WTC11 (cell line): ENCODE data around the gene CD8B. TPM values are rescaled to one million over a fixed set of nuclear protein-coding genes. Genes with fewer than 3 reads are reported as not detected.
"Not testable (repeated sequence)": the region's sequence is repeated elsewhere in the genome, so short reads cannot be mapped to it uniquely, and the experiment has no call there.

Source experiments
- ATAC-seq: fragments of 200-7000 bp; cut with Tn5 transposase; 2 replicates; pipeline ENCODE4 v1.10.0; 2021; ENCODE audit warnings: mild to moderate bottlenecking, moderate library complexity
- Bru-seq: library from RNA; stranded (reverse); fragments of 400-500 nt; gene quantifications from one replicate; lab custom pipeline; 2021; lab: Mats Ljungman, UMichigan
- CTCF ChIA-PET: fragments of 300-600 bp; sonication (Branson Sonifier 250); formaldehyde crosslinking; loops from one replicate; lab custom pipeline; 2021; ENCODE audit warnings: antibody characterized with exemption; lab: Charles Lee
- POLR2A ChIA-PET: fragments of 350-600 bp; sonication (Branson Sonifier 250); formaldehyde crosslinking; loops from one replicate; lab custom pipeline; 2021; ENCODE audit warnings: antibody characterized with exemption; lab: Charles Lee
- DNase-seq: peaks from one replicate; pipeline ENCODE4 v3.0.0; 2021; ENCODE audit warnings: low spot score
- H3K27ac Mint-ChIP-seq: 2 replicates; pipeline ENCODE4 v1.8.0; 2021; ENCODE audit warnings: mixed read lengths
- H3K27me3 Mint-ChIP-seq: 2 replicates; pipeline ENCODE4 v1.8.0; 2021; ENCODE audit warnings: low read depth, mild to moderate bottlenecking, moderate library complexity, mixed read lengths
- H3K36me3 Mint-ChIP-seq: 2 replicates; pipeline ENCODE4 v1.8.0; 2021; ENCODE audit warnings: mixed read lengths
- H3K4me1 Mint-ChIP-seq: 2 replicates; pipeline ENCODE4 v1.8.0; 2022; ENCODE audit warnings: mixed read lengths
- H3K4me3 Mint-ChIP-seq: 2 replicates; pipeline ENCODE4 v1.8.0; 2021; ENCODE audit warnings: mild to moderate bottlenecking, moderate library complexity, mixed read lengths
- H3K9me3 Mint-ChIP-seq: 2 replicates; pipeline ENCODE4 v1.8.0; 2021; ENCODE audit warnings: mixed read lengths
- long read RNA-seq, 3 experiments: library from RNA in 1 of 3; library from capped mRNA in 1 of 3; library from polyadenylated mRNA in 1 of 3; unstranded in 2 of 3; stranded (forward) in 1 of 3; transcript quantifications; one replicate each; pipeline ENCODE4 v2.0.0, GENCODE V29; 2021
- total RNA-seq: library from RNA; stranded (reverse); gene quantifications from 3 replicates; pipeline ENCODE4 v1.2.3, GENCODE V29; 2021

CD8B gene
- total RNA-seq (0.70 to 0.73 TPM (median 0.71 TPM) in 3 replicates), Bru-seq, nascent RNA (percentile 9 among the genes with signal in this experiment)
- long read RNA-seq, experiment 1, partial matches to known transcripts = 0 of 3 reads
- long read RNA-seq, experiment 1, other reads (novel, unspliced or antisense) = 1 of 3 reads
- long read RNA-seq, experiment 2, partial matches to known transcripts = 1 of 3 reads
- long read RNA-seq, experiment 2, other reads (novel, unspliced or antisense) = 0 of 3 reads
- long read RNA-seq, experiment 3 = 0 reads

GRCh38 chr2:86861628-86862379 lies at the start of gene CD8B:
Gene CD8B, minus strand, starts transcription at chr2:86861886. Its CDS starts 21 bp downstream, at chr2:86861865.
- Mint-ChIP-seq H3K4me3 (peak within 1 kb of the TSS; percentile 62), H3K27me3 (peaks cover 15% of the 10 kb centered on the region)
- H3K4me1 Mint-ChIP-seq, POLR2A ChIA-PET, H3K9me3 Mint-ChIP-seq, H3K36me3 Mint-ChIP-seq, CTCF ChIA-PET, H3K27ac Mint-ChIP-seq: not testable (repeated sequence)
- DNase-seq = peak; percentile 51
- peak; percentile 82 for ATAC-seq

GRCh38 chr2:86905868-86906267 lies 44.2 kb upstream of the CD8B start:
- POLR2A ChIA-PET, H3K27ac Mint-ChIP-seq, DNase-seq, H3K36me3 Mint-ChIP-seq, H3K4me3 Mint-ChIP-seq, H3K27me3 Mint-ChIP-seq, ATAC-seq, H3K4me1 Mint-ChIP-seq, CTCF ChIA-PET, H3K9me3 Mint-ChIP-seq: not testable (repeated sequence)

- DNase-seq (peak; percentile 57), ATAC-seq (peak; percentile 80)
- H3K9me3 Mint-ChIP-seq, POLR2A ChIA-PET, H3K4me1 Mint-ChIP-seq, H3K4me3 Mint-ChIP-seq, H3K36me3 Mint-ChIP-seq, H3K27ac Mint-ChIP-seq, H3K27me3 Mint-ChIP-seq, CTCF ChIA-PET: not testable (repeated sequence)
These were observed 39.0 kb upstream of the CD8B start for GRCh38 chr2:86900687-86901086.

GRCh38 chr2:86886026-86886425 lies 24.3 kb upstream of the CD8B start:
- H3K4me1 Mint-ChIP-seq, POLR2A ChIA-PET, H3K9me3 Mint-ChIP-seq, H3K4me3 Mint-ChIP-seq, H3K27me3 Mint-ChIP-seq, CTCF ChIA-PET, ATAC-seq, H3K36me3 Mint-ChIP-seq, H3K27ac Mint-ChIP-seq, DNase-seq: not testable (repeated sequence)

GRCh38 chr2:86882865-86883264 lies 21.2 kb upstream of the CD8B start:
- H3K4me3 Mint-ChIP-seq, H3K4me1 Mint-ChIP-seq, H3K27me3 Mint-ChIP-seq, ATAC-seq, POLR2A ChIA-PET, H3K36me3 Mint-ChIP-seq, CTCF ChIA-PET, H3K9me3 Mint-ChIP-seq, H3K27ac Mint-ChIP-seq, DNase-seq: not testable (repeated sequence)

- H3K4me3 Mint-ChIP-seq = not testable (repeated sequence)
These were observed 20.5 kb upstream of the CD8B start for GRCh38 chr2:86882118-86882665.

GRCh38 chr2:86878986-86879385 lies 17.3 kb upstream of the CD8B start:
- CTCF ChIA-PET = not testable (repeated sequence)

More at GRCh38 chr2:86882118-86882665, 20.5 kb upstream of the CD8B start:
- CTCF ChIA-PET, H3K27ac Mint-ChIP-seq, H3K4me1 Mint-ChIP-seq, ATAC-seq, H3K36me3 Mint-ChIP-seq, H3K27me3 Mint-ChIP-seq, DNase-seq, H3K9me3 Mint-ChIP-seq, POLR2A ChIA-PET: not testable (repeated sequence)

GRCh38 chr2:86870941-86871340 lies 9.3 kb upstream of the CD8B start:
- H3K4me1 Mint-ChIP-seq, H3K27ac Mint-ChIP-seq, DNase-seq, ATAC-seq, H3K9me3 Mint-ChIP-seq, H3K27me3 Mint-ChIP-seq, POLR2A ChIA-PET, H3K36me3 Mint-ChIP-seq, H3K4me3 Mint-ChIP-seq, CTCF ChIA-PET: not testable (repeated sequence)

More at GRCh38 chr2:86878986-86879385, 17.3 kb upstream of the CD8B start:
- H3K36me3 Mint-ChIP-seq, H3K4me1 Mint-ChIP-seq, H3K27ac Mint-ChIP-seq, ATAC-seq, POLR2A ChIA-PET, DNase-seq, H3K27me3 Mint-ChIP-seq, H3K9me3 Mint-ChIP-seq, H3K4me3 Mint-ChIP-seq: not testable (repeated sequence)

- POLR2A ChIA-PET = not testable (repeated sequence)
These were observed 7.3 kb upstream of the CD8B start for GRCh38 chr2:86868895-86869468.

GRCh38 chr2:86862380-86862703 lies 656 bp upstream of the CD8B start:
- peak overlapping the region; percentile 53 for H3K4me3 Mint-ChIP-seq
- POLR2A ChIA-PET, H3K4me1 Mint-ChIP-seq, H3K27ac Mint-ChIP-seq, H3K9me3 Mint-ChIP-seq, CTCF ChIA-PET, H3K36me3 Mint-ChIP-seq, DNase-seq: not testable (repeated sequence)
- ATAC-seq = peak; percentile 29
- peaks cover 15% of the 10 kb centered on the region for H3K27me3 Mint-ChIP-seq

More at GRCh38 chr2:86868895-86869468, 7.3 kb upstream of the CD8B start:
- H3K4me3 Mint-ChIP-seq, H3K4me1 Mint-ChIP-seq, H3K36me3 Mint-ChIP-seq, H3K27ac Mint-ChIP-seq, DNase-seq, H3K9me3 Mint-ChIP-seq, H3K27me3 Mint-ChIP-seq, ATAC-seq, CTCF ChIA-PET: not testable (repeated sequence)

GRCh38 chr2:86861175-86861574 lies 511 bp downstream of the CD8B start:
- CTCF ChIA-PET, DNase-seq, H3K9me3 Mint-ChIP-seq, H3K27ac Mint-ChIP-seq, H3K4me1 Mint-ChIP-seq, H3K36me3 Mint-ChIP-seq, POLR2A ChIA-PET: not testable (repeated sequence)
- Mint-ChIP-seq H3K4me3 (peak overlapping the region; percentile 62), H3K27me3 (peaks cover 15% of the 10 kb centered on the region)
- peak; percentile 13; the same call in 1 of the 2 replicates for ATAC-seq

- ATAC-seq, DNase-seq, H3K9me3 Mint-ChIP-seq, H3K4me1 Mint-ChIP-seq, H3K36me3 Mint-ChIP-seq, CTCF ChIA-PET, POLR2A ChIA-PET, H3K27ac Mint-ChIP-seq: not testable (repeated sequence)
- H3K4me3 Mint-ChIP-seq = peak overlapping the region; percentile 62; the same call in 1 of the 2 replicates
- peaks cover 15% of the 10 kb centered on the region for H3K27me3 Mint-ChIP-seq
These were observed 1.1 kb downstream of the CD8B start for GRCh38 chr2:86860573-86860972.
